Neural cell (in vitro differentiated cells): ENCODE results near the gene KCNQ2. TPM values are rescaled to one million over a fixed set of nuclear protein-coding genes. Genes with fewer than 3 reads are reported as not detected.

Source experiments
- H2AFZ ChIP-seq: fragments of 200-600, 300-800 bp; sonication (generic), shearing (Covaris generic); 2 replicates; pipeline ENCODE4 v1.6.0; 2014; ENCODE audit warnings: low read depth, mild to moderate bottlenecking, antibody characterized with exemption, low read length, moderate library complexity
- H3F3A ChIP-seq: fragments of 200-600 bp; shearing (Covaris generic); 2 replicates; pipeline ENCODE4 v1.6.1; 2016; ENCODE audit warnings: mild to moderate bottlenecking, moderate library complexity, mixed read lengths, antibody characterized with exemption, low read length; ENCODE audit not compliant: insufficient read depth, poor library complexity, severe bottlenecking
- H3K27ac ChIP-seq: fragments of 200-600, 300-800 bp; sonication (generic), shearing (Covaris generic); 2 replicates; pipeline ENCODE4 v1.5.1; 2014; ENCODE audit warnings: mild to moderate bottlenecking, low read length, moderate library complexity
- H3K27me3 ChIP-seq: fragments of 300-800, 200-600 bp; sonication (generic), shearing (Covaris generic); 2 replicates; pipeline ENCODE4 v1.6.0; 2014; ENCODE audit warnings: mild to moderate bottlenecking, low read depth, low read length, moderate library complexity; ENCODE audit not compliant: insufficient read depth
- H3K36me3 ChIP-seq: fragments of 300-800, 200-600 bp; sonication (generic), shearing (Covaris generic); 2 replicates; pipeline ENCODE4 v1.5.1; 2014; ENCODE audit warnings: mild to moderate bottlenecking, antibody characterized with exemption, low read length, moderate library complexity; ENCODE audit not compliant: insufficient read depth
- H3K4me2 ChIP-seq: fragments of 300-800, 200-600 bp; sonication (generic), shearing (Covaris generic); 2 replicates; pipeline ENCODE4 v1.6.0; 2014; ENCODE audit warnings: mild to moderate bottlenecking, low read length
- H3K4me3 ChIP-seq: fragments of 300-800, 200-600 bp; sonication (generic), shearing (Covaris generic); 2 replicates; pipeline ENCODE4 v1.5.1; 2014; ENCODE audit warnings: mild to moderate bottlenecking, low read length, moderate library complexity
- H3K79me2 ChIP-seq: fragments of 200-600 bp; shearing (Covaris generic); replicated peaks from 2 replicates; pipeline ENCODE4 v1.6.0; 2014; ENCODE audit warnings: mild to moderate bottlenecking, low read length, moderate library complexity; ENCODE audit not compliant: insufficient read depth
- H3K9ac ChIP-seq: fragments of 300-800, 200-600 bp; sonication (generic), shearing (Covaris generic); 2 replicates; pipeline ENCODE4 v1.6.1; 2016; ENCODE audit warnings: mild to moderate bottlenecking, low read length, mixed read lengths
- H3K9me2 ChIP-seq: fragments of 200-600 bp; shearing (Covaris generic); 2 replicates; pipeline ENCODE4 v1.6.1; 2016; ENCODE audit warnings: mild to moderate bottlenecking, low read length, mixed read lengths; ENCODE audit not compliant: insufficient read depth
- H3K9me3 ChIP-seq: fragments of 200-600, 300-800 bp; sonication (generic), shearing (Covaris generic); 2 replicates; pipeline ENCODE4 v1.6.1; 2016; ENCODE audit warnings: mild to moderate bottlenecking, mixed run types, low read length, moderate library complexity, mixed read lengths
- H4K20me1 ChIP-seq: fragments of 200-600 bp; shearing (Covaris generic); 2 replicates; pipeline ENCODE4 v1.6.1; 2016; ENCODE audit warnings: mild to moderate bottlenecking, mixed run types; ENCODE audit not compliant: insufficient read depth
- EP300 ChIP-seq: fragments of 450-650 bp; conservative IDR thresholded peaks from 2 replicates; pipeline ENCODE4 v1.6.1; 2014; ENCODE audit warnings: antibody characterized with exemption, mild to moderate bottlenecking, moderate library complexity; ENCODE audit not compliant: poor library complexity, severe bottlenecking
- EZH2 ChIP-seq: fragments of 200-600, 300-800 bp; shearing (Covaris generic), sonication (generic); IDR thresholded peaks from 2 replicates; pipeline ENCODE4 v1.6.1; 2014; ENCODE audit warnings: antibody characterized with exemption, low read length, borderline replicate concordance, mild to moderate bottlenecking; ENCODE audit not compliant: insufficient read depth, poor library complexity, severe bottlenecking
- MXI1 ChIP-seq: fragments of 450-650 bp; conservative IDR thresholded peaks from 2 replicates; pipeline ENCODE4 v1.6.1; 2014; ENCODE audit warnings: antibody characterized with exemption, mild to moderate bottlenecking; ENCODE audit not compliant: poor library complexity, severe bottlenecking
- POLR2AphosphoS5 ChIP-seq: IDR thresholded peaks from 2 replicates; pipeline ENCODE4 v1.6.1; 2012
- RAD21 ChIP-seq: fragments of 450-650 bp; conservative IDR thresholded peaks from 2 replicates; pipeline ENCODE4 v1.6.1; 2014; ENCODE audit warnings: antibody characterized with exemption, mild to moderate bottlenecking, moderate library complexity
- SMC3 ChIP-seq: fragments of 450-650 bp; conservative IDR thresholded peaks from 2 replicates; pipeline ENCODE4 v1.6.1; 2014; ENCODE audit warnings: antibody characterized with exemption, mild to moderate bottlenecking, moderate library complexity; ENCODE audit not compliant: poor library complexity
- TAF1 ChIP-seq: IDR thresholded peaks from 2 replicates; pipeline ENCODE4 v1.6.1; 2012; ENCODE audit warnings: low read depth
- polyA plus RNA-seq: library from polyadenylated mRNA; depleted of rRNA; stranded (reverse); fragments of >200 nt; gene quantifications from 2 replicates; pipeline ENCODE4 v1.2.3, GENCODE V29; 2014
- TF ChIP-seq, protein P1 (sequence below): IDR thresholded peaks from 2 replicates; pipeline ENCODE4 v1.6.1; 2012; ENCODE audit warnings: borderline replicate concordance
- TF ChIP-seq, protein P2 (sequence below): fragments of 450-650 bp; IDR thresholded peaks from 2 replicates; pipeline ENCODE4 v1.5.1; 2014; ENCODE audit warnings: antibody characterized with exemption, mild to moderate bottlenecking, moderate library complexity; ENCODE audit not compliant: poor library complexity, severe bottlenecking

The KCNQ2 gene
- polyA plus RNA-seq, 1 donor from 2014 or later, result 84.7 TPM

DNA sequence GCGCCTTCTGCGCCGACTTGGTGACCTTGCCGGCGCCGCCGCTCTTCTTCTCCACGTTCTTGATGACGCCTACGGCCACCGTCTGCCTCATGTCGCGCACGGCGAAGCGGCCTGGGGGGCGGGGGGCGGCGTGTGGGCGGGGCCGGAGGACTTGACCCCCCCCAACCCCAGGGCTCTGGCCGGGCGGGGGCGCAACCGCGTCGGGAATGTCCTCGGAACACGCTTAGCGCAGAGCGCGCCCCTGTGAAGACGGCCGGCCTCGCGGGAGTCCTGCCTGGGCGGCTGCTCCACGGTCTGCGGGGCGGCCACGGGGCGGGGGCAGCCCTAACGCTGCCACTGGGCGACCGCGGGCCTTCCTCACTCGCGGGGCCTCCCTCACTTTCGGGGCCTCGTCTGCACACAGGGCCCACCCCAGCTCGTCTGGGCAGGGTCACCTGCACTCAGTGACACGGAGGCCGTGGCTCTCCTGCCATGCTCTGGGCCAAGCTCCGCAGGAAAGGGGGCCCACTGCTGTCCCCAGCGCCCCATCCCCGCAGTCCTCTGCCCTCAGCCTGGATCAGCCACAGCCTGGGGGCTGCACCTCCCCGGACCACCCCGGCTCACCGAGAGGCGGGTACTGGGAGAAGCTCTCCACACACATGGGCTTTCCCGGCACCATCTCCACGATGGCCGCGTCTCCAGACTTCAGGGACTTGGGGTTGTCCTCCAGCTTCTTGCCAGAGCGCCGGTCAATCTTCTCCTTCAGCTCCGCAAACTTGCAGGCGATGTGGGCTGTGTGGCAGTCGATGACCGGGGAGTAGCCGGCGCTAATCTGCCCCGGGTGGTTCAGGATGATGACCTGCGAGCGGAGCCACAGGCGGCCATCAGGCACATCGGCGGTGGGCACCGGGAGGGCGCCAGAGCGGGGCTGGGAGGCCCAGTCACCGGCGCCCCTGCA lies 16.1 kb upstream of the KCNQ2 start:
- Histone ChIP-seq H3K27ac (no peak overlapping the region), H3K36me3 (peaks cover 6% of the 10 kb centered on the region), H3K9ac (no peak overlapping the region), H3K4me3 (peak overlapping the region; percentile 31), H3K79me2 (no peaks in the 10 kb centered on the region), H3K4me2 (no peak overlapping the region), H3K27me3 (no peaks in the 10 kb centered on the region), H3F3A (no peaks in the 10 kb centered on the region), H2AFZ (no peak overlapping the region), H4K20me1 (no peaks in the 10 kb centered on the region), H3K9me2 (no peaks in the 10 kb centered on the region), H3K9me3 (no peaks in the 10 kb centered on the region)
- no peak for TF ChIP-seq TAF1
- no peak for TF ChIP-seq EP300
- TF ChIP-seq MXI1, result no peak
- no peak for TF ChIP-seq EZH2

DNA sequence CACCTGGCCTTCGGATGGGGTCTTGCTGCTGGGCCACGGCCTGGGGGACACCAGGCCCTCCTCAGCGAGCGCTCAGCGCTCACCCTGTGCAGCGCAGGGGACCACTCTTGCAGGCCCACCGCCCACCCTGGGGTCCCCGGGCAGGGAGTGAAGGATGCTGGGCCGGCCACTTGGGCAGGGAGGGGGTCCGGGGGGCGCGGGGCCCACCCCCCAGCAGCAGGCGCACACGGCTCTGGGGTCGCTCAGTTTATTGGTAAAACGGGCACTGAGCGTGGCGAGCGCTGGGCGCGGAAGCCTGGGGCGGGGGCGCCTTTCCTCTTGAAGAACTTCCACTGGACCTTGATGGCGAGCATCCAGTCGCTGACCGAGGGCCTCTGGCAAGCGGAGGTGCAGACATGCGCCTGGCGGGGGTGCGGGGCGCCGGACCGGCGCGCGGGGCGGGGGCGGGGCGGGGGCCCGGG lies 15.4 kb upstream of the KCNQ2 start:
- Histone ChIP-seq H3F3A (no peaks in the 10 kb centered on the region), H3K4me3 (no peak overlapping the region), H3K9ac (no peak overlapping the region), H3K9me2 (no peaks in the 10 kb centered on the region), H2AFZ (no peak overlapping the region), H3K27me3 (no peaks in the 10 kb centered on the region), H3K27ac (no peak overlapping the region), H3K36me3 (peaks cover 6% of the 10 kb centered on the region), H4K20me1 (no peaks in the 10 kb centered on the region), H3K79me2 (no peaks in the 10 kb centered on the region), H3K4me2 (no peak overlapping the region), H3K9me3 (no peaks in the 10 kb centered on the region)
- TF ChIP-seq EP300, result no peak
- TF ChIP-seq EZH2, result no peak
- no peak for TF ChIP-seq TAF1
- TF ChIP-seq MXI1, result no peak
- no peak for TF ChIP-seq POLR2AphosphoS5
- no peak for TF ChIP-seq SMC3
- no peak for TF ChIP-seq RAD21
- TF ChIP-seq, protein P1, sequence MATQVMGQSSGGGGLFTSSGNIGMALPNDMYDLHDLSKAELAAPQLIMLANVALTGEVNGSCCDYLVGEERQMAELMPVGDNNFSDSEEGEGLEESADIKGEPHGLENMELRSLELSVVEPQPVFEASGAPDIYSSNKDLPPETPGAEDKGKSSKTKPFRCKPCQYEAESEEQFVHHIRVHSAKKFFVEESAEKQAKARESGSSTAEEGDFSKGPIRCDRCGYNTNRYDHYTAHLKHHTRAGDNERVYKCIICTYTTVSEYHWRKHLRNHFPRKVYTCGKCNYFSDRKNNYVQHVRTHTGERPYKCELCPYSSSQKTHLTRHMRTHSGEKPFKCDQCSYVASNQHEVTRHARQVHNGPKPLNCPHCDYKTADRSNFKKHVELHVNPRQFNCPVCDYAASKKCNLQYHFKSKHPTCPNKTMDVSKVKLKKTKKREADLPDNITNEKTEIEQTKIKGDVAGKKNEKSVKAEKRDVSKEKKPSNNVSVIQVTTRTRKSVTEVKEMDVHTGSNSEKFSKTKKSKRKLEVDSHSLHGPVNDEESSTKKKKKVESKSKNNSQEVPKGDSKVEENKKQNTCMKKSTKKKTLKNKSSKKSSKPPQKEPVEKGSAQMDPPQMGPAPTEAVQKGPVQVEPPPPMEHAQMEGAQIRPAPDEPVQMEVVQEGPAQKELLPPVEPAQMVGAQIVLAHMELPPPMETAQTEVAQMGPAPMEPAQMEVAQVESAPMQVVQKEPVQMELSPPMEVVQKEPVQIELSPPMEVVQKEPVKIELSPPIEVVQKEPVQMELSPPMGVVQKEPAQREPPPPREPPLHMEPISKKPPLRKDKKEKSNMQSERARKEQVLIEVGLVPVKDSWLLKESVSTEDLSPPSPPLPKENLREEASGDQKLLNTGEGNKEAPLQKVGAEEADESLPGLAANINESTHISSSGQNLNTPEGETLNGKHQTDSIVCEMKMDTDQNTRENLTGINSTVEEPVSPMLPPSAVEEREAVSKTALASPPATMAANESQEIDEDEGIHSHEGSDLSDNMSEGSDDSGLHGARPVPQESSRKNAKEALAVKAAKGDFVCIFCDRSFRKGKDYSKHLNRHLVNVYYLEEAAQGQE, result no peak
- TF ChIP-seq, protein P2, sequence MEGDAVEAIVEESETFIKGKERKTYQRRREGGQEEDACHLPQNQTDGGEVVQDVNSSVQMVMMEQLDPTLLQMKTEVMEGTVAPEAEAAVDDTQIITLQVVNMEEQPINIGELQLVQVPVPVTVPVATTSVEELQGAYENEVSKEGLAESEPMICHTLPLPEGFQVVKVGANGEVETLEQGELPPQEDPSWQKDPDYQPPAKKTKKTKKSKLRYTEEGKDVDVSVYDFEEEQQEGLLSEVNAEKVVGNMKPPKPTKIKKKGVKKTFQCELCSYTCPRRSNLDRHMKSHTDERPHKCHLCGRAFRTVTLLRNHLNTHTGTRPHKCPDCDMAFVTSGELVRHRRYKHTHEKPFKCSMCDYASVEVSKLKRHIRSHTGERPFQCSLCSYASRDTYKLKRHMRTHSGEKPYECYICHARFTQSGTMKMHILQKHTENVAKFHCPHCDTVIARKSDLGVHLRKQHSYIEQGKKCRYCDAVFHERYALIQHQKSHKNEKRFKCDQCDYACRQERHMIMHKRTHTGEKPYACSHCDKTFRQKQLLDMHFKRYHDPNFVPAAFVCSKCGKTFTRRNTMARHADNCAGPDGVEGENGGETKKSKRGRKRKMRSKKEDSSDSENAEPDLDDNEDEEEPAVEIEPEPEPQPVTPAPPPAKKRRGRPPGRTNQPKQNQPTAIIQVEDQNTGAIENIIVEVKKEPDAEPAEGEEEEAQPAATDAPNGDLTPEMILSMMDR, result no peak
